Neural cell (in vitro differentiated cells): ENCODE results near the gene CHRNA7. TPM values are rescaled to one million over a fixed set of nuclear protein-coding genes. Genes with fewer than 3 reads are reported as not detected.

ENCODE experiments used
- H2AFZ ChIP-seq: fragments of 200-600, 300-800 bp; sonication (generic), shearing (Covaris generic); 2 replicates; pipeline ENCODE4 v1.6.0; 2014; ENCODE audit warnings: low read depth, mild to moderate bottlenecking, antibody characterized with exemption, low read length, moderate library complexity
- H3F3A ChIP-seq: fragments of 200-600 bp; shearing (Covaris generic); 2 replicates; pipeline ENCODE4 v1.6.1; 2016; ENCODE audit warnings: mild to moderate bottlenecking, moderate library complexity, mixed read lengths, antibody characterized with exemption, low read length; ENCODE audit not compliant: insufficient read depth, poor library complexity, severe bottlenecking
- H3K27ac ChIP-seq: fragments of 200-600, 300-800 bp; sonication (generic), shearing (Covaris generic); 2 replicates; pipeline ENCODE4 v1.5.1; 2014; ENCODE audit warnings: mild to moderate bottlenecking, low read length, moderate library complexity
- H3K27me3 ChIP-seq: fragments of 300-800, 200-600 bp; sonication (generic), shearing (Covaris generic); 2 replicates; pipeline ENCODE4 v1.6.0; 2014; ENCODE audit warnings: mild to moderate bottlenecking, low read depth, low read length, moderate library complexity; ENCODE audit not compliant: insufficient read depth
- H3K36me3 ChIP-seq: fragments of 300-800, 200-600 bp; sonication (generic), shearing (Covaris generic); 2 replicates; pipeline ENCODE4 v1.5.1; 2014; ENCODE audit warnings: mild to moderate bottlenecking, antibody characterized with exemption, low read length, moderate library complexity; ENCODE audit not compliant: insufficient read depth
- H3K4me2 ChIP-seq: fragments of 300-800, 200-600 bp; sonication (generic), shearing (Covaris generic); 2 replicates; pipeline ENCODE4 v1.6.0; 2014; ENCODE audit warnings: mild to moderate bottlenecking, low read length
- H3K4me3 ChIP-seq: fragments of 300-800, 200-600 bp; sonication (generic), shearing (Covaris generic); 2 replicates; pipeline ENCODE4 v1.5.1; 2014; ENCODE audit warnings: mild to moderate bottlenecking, low read length, moderate library complexity
- H3K79me2 ChIP-seq: fragments of 200-600 bp; shearing (Covaris generic); replicated peaks from 2 replicates; pipeline ENCODE4 v1.6.0; 2014; ENCODE audit warnings: mild to moderate bottlenecking, low read length, moderate library complexity; ENCODE audit not compliant: insufficient read depth
- H3K9ac ChIP-seq: fragments of 300-800, 200-600 bp; sonication (generic), shearing (Covaris generic); 2 replicates; pipeline ENCODE4 v1.6.1; 2016; ENCODE audit warnings: mild to moderate bottlenecking, low read length, mixed read lengths
- H3K9me2 ChIP-seq: fragments of 200-600 bp; shearing (Covaris generic); 2 replicates; pipeline ENCODE4 v1.6.1; 2016; ENCODE audit warnings: mild to moderate bottlenecking, low read length, mixed read lengths; ENCODE audit not compliant: insufficient read depth
- H3K9me3 ChIP-seq: fragments of 200-600, 300-800 bp; sonication (generic), shearing (Covaris generic); 2 replicates; pipeline ENCODE4 v1.6.1; 2016; ENCODE audit warnings: mild to moderate bottlenecking, mixed run types, low read length, moderate library complexity, mixed read lengths
- H4K20me1 ChIP-seq: fragments of 200-600 bp; shearing (Covaris generic); 2 replicates; pipeline ENCODE4 v1.6.1; 2016; ENCODE audit warnings: mild to moderate bottlenecking, mixed run types; ENCODE audit not compliant: insufficient read depth
- EP300 ChIP-seq: fragments of 450-650 bp; conservative IDR thresholded peaks from 2 replicates; pipeline ENCODE4 v1.6.1; 2014; ENCODE audit warnings: antibody characterized with exemption, mild to moderate bottlenecking, moderate library complexity; ENCODE audit not compliant: poor library complexity, severe bottlenecking
- EZH2 ChIP-seq: fragments of 200-600, 300-800 bp; shearing (Covaris generic), sonication (generic); IDR thresholded peaks from 2 replicates; pipeline ENCODE4 v1.6.1; 2014; ENCODE audit warnings: antibody characterized with exemption, low read length, borderline replicate concordance, mild to moderate bottlenecking; ENCODE audit not compliant: insufficient read depth, poor library complexity, severe bottlenecking
- MXI1 ChIP-seq: fragments of 450-650 bp; conservative IDR thresholded peaks from 2 replicates; pipeline ENCODE4 v1.6.1; 2014; ENCODE audit warnings: antibody characterized with exemption, mild to moderate bottlenecking; ENCODE audit not compliant: poor library complexity, severe bottlenecking
- POLR2AphosphoS5 ChIP-seq: IDR thresholded peaks from 2 replicates; pipeline ENCODE4 v1.6.1; 2012
- RAD21 ChIP-seq: fragments of 450-650 bp; conservative IDR thresholded peaks from 2 replicates; pipeline ENCODE4 v1.6.1; 2014; ENCODE audit warnings: antibody characterized with exemption, mild to moderate bottlenecking, moderate library complexity
- REST ChIP-seq: IDR thresholded peaks from 2 replicates; pipeline ENCODE4 v1.6.1; 2012; ENCODE audit warnings: borderline replicate concordance
- SMC3 ChIP-seq: fragments of 450-650 bp; conservative IDR thresholded peaks from 2 replicates; pipeline ENCODE4 v1.6.1; 2014; ENCODE audit warnings: antibody characterized with exemption, mild to moderate bottlenecking, moderate library complexity; ENCODE audit not compliant: poor library complexity
- TAF1 ChIP-seq: IDR thresholded peaks from 2 replicates; pipeline ENCODE4 v1.6.1; 2012; ENCODE audit warnings: low read depth
- polyA plus RNA-seq: library from polyadenylated mRNA; depleted of rRNA; stranded (reverse); fragments of >200 nt; gene quantifications from 2 replicates; pipeline ENCODE4 v1.2.3, GENCODE V29; 2014
- TF ChIP-seq, protein P1 (sequence below): fragments of 450-650 bp; IDR thresholded peaks from 2 replicates; pipeline ENCODE4 v1.5.1; 2014; ENCODE audit warnings: antibody characterized with exemption, mild to moderate bottlenecking, moderate library complexity; ENCODE audit not compliant: poor library complexity, severe bottlenecking

Gene CHRNA7
- polyA plus RNA-seq, 1 donor from 2014 or later = 5.0 TPM

DNA sequence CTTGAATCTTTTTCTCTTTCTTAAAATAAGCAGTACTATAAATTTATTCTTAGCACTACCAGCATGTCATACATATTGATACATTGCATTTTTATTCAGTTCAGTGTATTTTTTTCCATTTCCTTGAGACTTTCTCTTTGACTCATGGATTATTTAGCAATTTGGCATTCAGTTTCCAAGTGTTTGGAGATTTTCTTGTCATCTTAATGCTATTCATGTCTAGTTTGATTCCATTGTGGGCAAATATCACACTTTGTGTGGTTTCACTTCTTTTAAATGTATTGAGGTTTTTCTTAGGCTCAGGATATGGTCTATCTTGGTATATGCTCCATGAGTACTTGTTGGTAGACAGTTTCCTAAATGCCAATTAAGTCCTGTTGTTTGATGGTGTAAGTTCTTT lies 99.5 kb downstream of the CHRNA7 start:
- no peaks in the 10 kb centered on the region for H4K20me1 ChIP-seq
- no peak overlapping the region for H3K4me2 ChIP-seq
- no peak overlapping the region for H2AFZ ChIP-seq

DNA sequence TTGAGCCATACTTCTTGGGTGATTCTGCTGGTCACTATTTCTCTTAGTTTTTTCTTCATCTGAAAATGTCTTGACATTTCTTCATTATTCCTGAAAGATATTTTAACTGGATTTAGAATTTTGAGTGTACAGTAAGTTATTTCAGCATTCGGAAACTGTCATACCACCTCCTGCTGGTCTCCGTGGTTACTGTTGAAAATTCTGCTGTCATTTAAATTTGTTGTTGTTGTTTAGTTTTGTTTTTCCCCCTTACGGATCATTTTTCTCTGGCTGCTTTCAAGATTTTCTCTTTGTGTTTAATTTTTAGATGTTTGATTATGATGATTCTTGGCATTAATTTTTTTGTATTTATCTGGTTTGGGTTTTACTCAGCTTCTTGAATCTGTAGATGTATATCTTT lies 100.5 kb downstream of the CHRNA7 start:
- no peaks in the 10 kb centered on the region for H3F3A ChIP-seq
- no peak overlapping the region for H2AFZ ChIP-seq
- H4K20me1 ChIP-seq = no peaks in the 10 kb centered on the region
- no peaks in the 10 kb centered on the region for H3K27me3 ChIP-seq
- no peaks in the 10 kb centered on the region for H3K9me3 ChIP-seq
- no peaks in the 10 kb centered on the region for H3K36me3 ChIP-seq
- H3K9ac ChIP-seq = no peak overlapping the region
- no peaks in the 10 kb centered on the region for H3K79me2 ChIP-seq
- no peaks in the 10 kb centered on the region for H3K9me2 ChIP-seq
- no peak overlapping the region for H3K27ac ChIP-seq
- TF ChIP-seq REST = no peak
- TF ChIP-seq EP300 = no peak
- no peak for TF ChIP-seq EZH2
- no peak for TF ChIP-seq MXI1
- TF ChIP-seq SMC3 = no peak
- TF ChIP-seq TAF1 = no peak
- TF ChIP-seq RAD21 = no peak
- TF ChIP-seq, protein P1, sequence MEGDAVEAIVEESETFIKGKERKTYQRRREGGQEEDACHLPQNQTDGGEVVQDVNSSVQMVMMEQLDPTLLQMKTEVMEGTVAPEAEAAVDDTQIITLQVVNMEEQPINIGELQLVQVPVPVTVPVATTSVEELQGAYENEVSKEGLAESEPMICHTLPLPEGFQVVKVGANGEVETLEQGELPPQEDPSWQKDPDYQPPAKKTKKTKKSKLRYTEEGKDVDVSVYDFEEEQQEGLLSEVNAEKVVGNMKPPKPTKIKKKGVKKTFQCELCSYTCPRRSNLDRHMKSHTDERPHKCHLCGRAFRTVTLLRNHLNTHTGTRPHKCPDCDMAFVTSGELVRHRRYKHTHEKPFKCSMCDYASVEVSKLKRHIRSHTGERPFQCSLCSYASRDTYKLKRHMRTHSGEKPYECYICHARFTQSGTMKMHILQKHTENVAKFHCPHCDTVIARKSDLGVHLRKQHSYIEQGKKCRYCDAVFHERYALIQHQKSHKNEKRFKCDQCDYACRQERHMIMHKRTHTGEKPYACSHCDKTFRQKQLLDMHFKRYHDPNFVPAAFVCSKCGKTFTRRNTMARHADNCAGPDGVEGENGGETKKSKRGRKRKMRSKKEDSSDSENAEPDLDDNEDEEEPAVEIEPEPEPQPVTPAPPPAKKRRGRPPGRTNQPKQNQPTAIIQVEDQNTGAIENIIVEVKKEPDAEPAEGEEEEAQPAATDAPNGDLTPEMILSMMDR = no peak
- TF ChIP-seq POLR2AphosphoS5 = no peak
- H3K4me2 ChIP-seq = no peak overlapping the region
- H3K4me3 ChIP-seq = no peak overlapping the region

More for the DNA sequence above, 99.5 kb downstream of the CHRNA7 start:
- Histone ChIP-seq H3K9me3 (no peaks in the 10 kb centered on the region), H3K36me3 (no peaks in the 10 kb centered on the region), H3K27ac (no peak overlapping the region), H3K9me2 (no peaks in the 10 kb centered on the region), H3F3A (no peaks in the 10 kb centered on the region), H3K27me3 (no peaks in the 10 kb centered on the region), H3K79me2 (no peaks in the 10 kb centered on the region), H3K4me3 (no peak overlapping the region), H3K9ac (no peak overlapping the region)
- peak; percentile 49 for TF ChIP-seq EP300
- TF ChIP-seq RAD21 = no peak
- TF ChIP-seq POLR2AphosphoS5 = peak; percentile 61

- no peak overlapping the region for H3K9ac ChIP-seq
- no peak overlapping the region for H2AFZ ChIP-seq
- H3K4me2 ChIP-seq = no peak overlapping the region
- no peak overlapping the region for H3K27ac ChIP-seq
- H3K79me2 ChIP-seq = no peaks in the 10 kb centered on the region
- H3K36me3 ChIP-seq = no peaks in the 10 kb centered on the region
- TF ChIP-seq EP300 = no peak
- TF ChIP-seq EZH2 = no peak
- no peak for TF ChIP-seq TAF1
- no peak for TF ChIP-seq REST
- TF ChIP-seq POLR2AphosphoS5 = no peak
- no peak for TF ChIP-seq MXI1
- TF ChIP-seq RAD21 = no peak
- TF ChIP-seq, protein P1 = no peak
- TF ChIP-seq SMC3 = no peak
- H3K4me3 ChIP-seq = no peak overlapping the region
- no peaks in the 10 kb centered on the region for H3F3A ChIP-seq
- no peaks in the 10 kb centered on the region for H4K20me1 ChIP-seq
- H3K27me3 ChIP-seq = no peaks in the 10 kb centered on the region
- no peaks in the 10 kb centered on the region for H3K9me2 ChIP-seq
- no peaks in the 10 kb centered on the region for H3K9me3 ChIP-seq
These were observed 101.5 kb downstream of the CHRNA7 start for GRCh38 chr15:32131803-32132202.
